Bronchus fibroblast of lung (primary cell): ENCODE data around the gene ALOX12B. TPM values are rescaled to one million over a fixed set of nuclear protein-coding genes. Genes with fewer than 3 reads are reported as not detected.

Source experiments
- total RNA-seq: library from RNA; depleted of rRNA; stranded (reverse); fragments of >200 nt; gene quantifications from 2 replicates; pipeline ENCODE4 v1.2.3, GENCODE V29; 2015

ALOX12B gene
- not detected in 2 replicates for total RNA-seq

DNA sequence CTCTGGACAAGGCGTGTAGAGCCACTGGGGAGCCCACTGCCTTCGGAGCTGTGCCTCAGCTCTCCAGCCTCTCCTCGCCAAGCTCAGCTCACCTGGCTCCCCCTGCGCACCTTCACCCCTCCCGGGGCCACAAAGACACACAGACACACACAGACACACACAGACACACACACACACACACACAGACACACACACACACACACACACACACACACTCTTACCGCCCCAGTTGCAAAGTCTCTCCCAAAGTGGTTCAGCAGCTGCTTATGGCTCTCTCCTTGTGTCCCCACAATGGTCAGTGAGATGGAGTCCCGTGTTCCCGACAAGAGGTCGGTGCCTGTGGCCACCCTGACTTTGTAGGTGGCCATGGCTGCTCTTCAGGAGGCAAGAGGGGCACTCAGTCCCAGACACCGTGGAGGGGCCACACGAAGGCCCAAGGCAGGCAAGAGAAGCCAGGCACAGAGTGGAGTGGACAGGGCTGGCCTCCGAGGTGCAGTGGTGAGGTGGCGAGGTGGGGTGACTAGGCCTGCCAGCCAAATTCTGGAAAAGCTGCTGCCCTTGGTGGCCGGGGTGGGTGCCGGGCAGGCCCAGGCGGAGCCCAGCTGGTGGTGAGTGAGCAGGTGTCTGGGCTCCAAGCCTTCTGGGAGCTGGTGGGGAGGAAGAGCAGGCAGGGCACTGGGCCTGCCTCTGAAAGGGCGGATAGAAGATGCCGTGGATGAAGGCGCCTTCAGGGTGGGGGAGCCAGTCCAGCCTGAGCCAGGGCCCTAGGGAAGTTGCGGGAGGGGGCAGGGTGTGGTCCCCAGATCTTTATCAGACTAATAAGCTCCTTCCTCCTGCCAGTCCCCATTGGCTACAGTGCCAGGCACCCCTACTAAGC is at the start of gene ALOX12B:
TSS of gene ALOX12B (minus strand) at position 642 of the 877 bp plus-strand sequence. CDS start at position 368, 274 bp downstream.

GRCh38 chr17:8123695-8124349 is 36.3 kb upstream of the ALOX12B start, which contains the start of gene HES7:
TSS of gene HES7 (minus strand) at chr17:8124106. CDS start at chr17:8124084, 22 bp downstream.

GRCh38 chr17:8117980-8118768 is 30.7 kb upstream of the ALOX12B start, which contains the start of gene ALOXE3:
TSS of gene ALOXE3 (minus strand) at chr17:8118514. CDS start at chr17:8117990, 524 bp downstream.

DNA sequence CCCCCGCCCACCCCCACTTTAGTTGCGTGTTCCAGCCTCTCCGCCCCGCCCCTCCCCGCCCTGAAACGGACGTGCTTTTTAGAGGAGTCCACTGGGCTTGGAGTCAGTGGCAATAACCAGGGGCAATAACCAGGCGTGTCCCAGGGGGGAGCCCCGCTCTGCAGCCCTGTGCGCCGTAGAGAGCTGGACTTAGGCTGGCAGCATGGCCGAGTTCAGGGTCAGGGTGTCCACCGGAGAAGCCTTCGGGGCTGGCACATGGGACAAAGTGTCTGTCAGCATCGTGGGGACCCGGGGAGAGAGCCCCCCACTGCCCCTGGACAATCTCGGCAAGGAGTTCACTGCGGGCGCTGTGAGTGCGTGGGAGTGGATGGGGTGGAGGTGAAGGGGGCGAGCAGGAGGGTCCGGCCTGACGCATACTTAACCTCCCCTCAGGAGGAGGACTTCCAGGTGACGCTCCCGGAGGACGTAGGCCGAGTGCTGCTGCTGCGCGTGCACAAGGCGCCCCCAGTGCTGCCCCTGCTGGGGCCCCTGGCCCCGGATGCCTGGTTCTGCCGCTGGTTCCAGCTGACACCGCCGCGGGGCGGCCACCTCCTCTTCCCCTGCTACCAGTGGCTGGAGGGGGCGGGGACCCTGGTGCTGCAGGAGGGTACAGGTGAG is 48.4 kb downstream of the ALOX12B start, which contains the start of gene ALOX15B:
TSS of gene ALOX15B (plus strand) at position 106 of the 657 bp plus-strand sequence. CDS start at position 203, 97 bp downstream.

Other genes with a start within 250 kb of the ALOX12B start
- 0.74 and 4.2 TPM in 2 replicates for gene TMEM88, start 232.7 kb downstream of the ALOX12B start, total RNA-seq
- gene NAA38, start 230.2 kb downstream of the ALOX12B start, total RNA-seq: 138 and 167 TPM in 2 replicates
- 4.9 and 5.2 TPM in 2 replicates for gene CYB5D1, start 229.7 kb downstream of the ALOX12B start, total RNA-seq
- 45.9 and 46.5 TPM in 2 replicates for gene CHD3, start 198.9 kb downstream of the ALOX12B start, total RNA-seq
- 1.0 and 1.2 TPM in 2 replicates for gene RNF227, start 171.4 kb downstream of the ALOX12B start, total RNA-seq
- 0.67 and 1.2 TPM in 2 replicates for gene KCNAB3, start 157.9 kb downstream of the ALOX12B start, total RNA-seq
- gene TRAPPC1, start 155.8 kb downstream of the ALOX12B start, total RNA-seq: 71.8 and 102 TPM in 2 replicates
- 24.5 TPM in 2 replicates for gene CNTROB, start 155.5 kb downstream of the ALOX12B start, total RNA-seq
- 0.15 TPM in 1 of 2 replicates, not detected in the other for gene GUCY2D, start 85.1 kb downstream of the ALOX12B start, total RNA-seq
- gene ALOX15B, start 48.7 kb downstream of the ALOX12B start, total RNA-seq: under 0.01 TPM in 1 of 2 replicates, not detected in the other
- gene ALOXE3, start 30.8 kb upstream of the ALOX12B start, total RNA-seq: under 0.01 TPM in 1 of 2 replicates, not detected in the other
- 0.17 and 0.89 TPM in 2 replicates for gene HES7, start 36.4 kb upstream of the ALOX12B start, total RNA-seq
- gene PER1, start 64.7 kb upstream of the ALOX12B start, total RNA-seq: 20.7 and 23.0 TPM in 2 replicates
- gene VAMP2, start 75.2 kb upstream of the ALOX12B start, total RNA-seq: 4.3 and 5.2 TPM in 2 replicates
- 30.6 and 34.5 TPM in 2 replicates for gene TMEM107, start 88.7 kb upstream of the ALOX12B start, total RNA-seq
- 9.4 and 10.8 TPM in 2 replicates for gene BORCS6, start 102.5 kb upstream of the ALOX12B start, total RNA-seq
- 89.8 and 108 TPM in 2 replicates for gene AURKB, start 122.9 kb upstream of the ALOX12B start, total RNA-seq
- 6.1 and 6.2 TPM in 2 replicates for gene CTC1, start 160.3 kb upstream of the ALOX12B start, total RNA-seq
- 42.0 and 42.7 TPM in 2 replicates for gene PFAS, start 161.6 kb upstream of the ALOX12B start, total RNA-seq
- 32.4 and 34.3 TPM in 2 replicates for gene RANGRF, start 201.0 kb upstream of the ALOX12B start, total RNA-seq
- 1.2 and 1.5 TPM in 2 replicates for gene SLC25A35, start 207.7 kb upstream of the ALOX12B start, total RNA-seq
- not detected in 2 replicates for gene ARHGEF15, start 222.5 kb upstream of the ALOX12B start, total RNA-seq